ENCODE results near the gene NME2.

NME2 gene

DNA sequence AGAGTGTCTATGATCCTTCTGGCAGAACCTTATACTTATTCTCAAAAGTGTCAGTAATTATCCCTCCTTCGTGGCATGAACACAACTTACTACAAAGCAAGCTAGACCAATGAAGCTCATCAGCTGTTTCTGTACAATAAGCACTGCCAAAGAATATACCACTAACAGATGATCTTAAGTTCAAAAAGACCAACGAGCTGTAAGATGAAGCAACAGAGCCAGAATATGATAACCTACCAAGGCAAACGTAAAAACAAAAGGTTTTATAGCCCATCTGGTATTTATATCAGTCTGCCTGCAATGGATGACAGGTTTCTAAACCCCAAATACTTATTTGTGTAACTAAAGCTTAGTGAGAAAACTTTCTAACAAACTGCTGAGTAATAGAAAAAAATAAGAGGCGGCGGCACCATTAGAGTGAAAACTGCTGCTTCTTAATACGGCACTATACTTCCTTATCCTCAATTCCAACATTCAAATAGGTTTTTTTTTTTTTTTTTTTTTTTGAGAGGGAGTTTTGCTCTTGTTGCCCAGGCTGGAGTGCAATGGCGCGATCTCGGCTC is 22.1 kb downstream of the NME2 start:
- Histone ChIP-seq H3K27me3 (ENCODE audit: control insufficient read depth, insufficient read depth, low read length) (no peaks in the 10 kb centered on the region), H3K36me3 (ENCODE audit: control insufficient read depth, insufficient read depth, low read length) (no peaks in the 10 kb centered on the region), H3K4me3 (ENCODE audit: low read length) (no peak overlapping the region), H3K9ac (ENCODE audit: low read length) (no peak overlapping the region), H3K9me3 (ENCODE audit: control insufficient read depth, low read length) (no peaks in the 10 kb centered on the region), H3K4me1 (ENCODE audit: control insufficient read depth, insufficient read depth, low read length) (no peaks in the 10 kb centered on the region)

DNA sequence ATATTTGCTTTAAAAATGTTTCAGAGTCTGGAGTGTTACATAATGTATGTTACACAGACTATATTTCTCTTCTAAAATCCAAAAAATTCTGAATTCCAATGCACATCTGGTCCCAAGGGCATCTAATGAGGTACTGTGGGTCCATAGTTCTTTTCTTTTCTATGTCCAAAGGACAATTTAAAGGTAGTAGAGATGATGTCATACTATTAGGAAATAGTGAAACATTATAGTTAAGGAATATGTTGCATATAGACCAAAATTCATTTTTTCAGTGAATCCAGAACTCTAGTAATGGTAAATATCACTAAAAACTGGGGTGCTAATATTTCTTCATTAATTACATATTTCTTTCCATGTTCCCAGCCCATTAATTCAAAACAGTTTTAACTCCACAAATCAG is 23.0 kb downstream of the NME2 start:
- H3K27me3 ChIP-seq (ENCODE audit: control insufficient read depth, insufficient read depth, low read length) = no peaks in the 10 kb centered on the region
- no peaks in the 10 kb centered on the region for H3K4me1 ChIP-seq (ENCODE audit: control insufficient read depth, insufficient read depth, low read length)
- H3K4me3 ChIP-seq (ENCODE audit: low read length) = no peak overlapping the region
- H3K9me3 ChIP-seq (ENCODE audit: control insufficient read depth, low read length) = no peaks in the 10 kb centered on the region
- H3K9ac ChIP-seq (ENCODE audit: low read length) = no peak overlapping the region
- no peaks in the 10 kb centered on the region for H3K36me3 ChIP-seq (ENCODE audit: control insufficient read depth, insufficient read depth, low read length)

DNA sequence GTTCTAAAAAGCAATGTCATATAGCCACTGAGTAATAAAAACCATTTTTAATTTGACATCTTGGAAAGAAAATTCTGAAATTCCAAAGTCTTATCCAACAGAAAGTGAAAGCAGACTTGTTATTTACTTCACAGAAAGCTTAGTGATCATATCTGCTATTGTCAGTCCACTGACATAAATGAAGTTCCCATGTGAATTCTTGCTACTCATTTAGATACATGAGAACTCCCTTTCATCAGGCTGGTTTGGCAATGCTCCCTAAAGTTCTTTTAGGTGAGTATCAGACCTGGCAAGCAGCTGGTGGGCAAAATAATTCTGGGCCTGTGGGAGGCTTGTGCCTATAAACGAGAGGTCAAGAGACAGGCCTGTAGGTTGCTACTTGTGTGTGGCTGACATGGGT is 23.4 kb downstream of the NME2 start:
- no peak overlapping the region for H3K4me3 ChIP-seq (ENCODE audit: low read length)
- H3K9ac ChIP-seq (ENCODE audit: low read length) = no peak overlapping the region
- no peaks in the 10 kb centered on the region for H3K4me1 ChIP-seq (ENCODE audit: control insufficient read depth, insufficient read depth, low read length)
- no peaks in the 10 kb centered on the region for H3K9me3 ChIP-seq (ENCODE audit: control insufficient read depth, low read length)
- no peaks in the 10 kb centered on the region for H3K27me3 ChIP-seq (ENCODE audit: control insufficient read depth, insufficient read depth, low read length)
- no peaks in the 10 kb centered on the region for H3K36me3 ChIP-seq (ENCODE audit: control insufficient read depth, insufficient read depth, low read length)

DNA sequence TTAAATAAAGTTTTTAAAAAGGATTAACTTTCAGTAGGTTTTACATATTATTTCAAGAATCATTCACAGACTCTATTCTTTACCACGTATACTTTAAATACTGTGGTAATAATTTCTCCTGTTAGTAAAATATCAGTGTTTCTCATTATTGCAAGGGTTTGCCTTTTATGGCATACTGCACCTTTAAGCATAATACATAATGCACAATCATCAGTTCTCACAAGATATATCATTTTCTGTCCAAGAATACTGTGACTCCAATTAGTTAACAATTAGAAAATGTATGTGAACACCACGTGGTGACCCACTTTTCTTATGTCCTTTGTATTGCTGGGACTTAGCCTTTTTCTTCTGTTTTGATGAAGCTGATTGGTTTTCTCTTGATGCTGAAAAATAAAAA is 25.7 kb downstream of the NME2 start:
- no peaks in the 10 kb centered on the region for H3K4me1 ChIP-seq (ENCODE audit: control insufficient read depth, insufficient read depth, low read length)
- H3K9me3 ChIP-seq (ENCODE audit: control insufficient read depth, low read length) = no peaks in the 10 kb centered on the region
- no peak overlapping the region for H3K9ac ChIP-seq (ENCODE audit: low read length)
- H3K4me3 ChIP-seq (ENCODE audit: low read length) = no peak overlapping the region
- H3K36me3 ChIP-seq (ENCODE audit: control insufficient read depth, insufficient read depth, low read length) = no peaks in the 10 kb centered on the region
- H3K27me3 ChIP-seq (ENCODE audit: control insufficient read depth, insufficient read depth, low read length) = no peaks in the 10 kb centered on the region

DNA sequence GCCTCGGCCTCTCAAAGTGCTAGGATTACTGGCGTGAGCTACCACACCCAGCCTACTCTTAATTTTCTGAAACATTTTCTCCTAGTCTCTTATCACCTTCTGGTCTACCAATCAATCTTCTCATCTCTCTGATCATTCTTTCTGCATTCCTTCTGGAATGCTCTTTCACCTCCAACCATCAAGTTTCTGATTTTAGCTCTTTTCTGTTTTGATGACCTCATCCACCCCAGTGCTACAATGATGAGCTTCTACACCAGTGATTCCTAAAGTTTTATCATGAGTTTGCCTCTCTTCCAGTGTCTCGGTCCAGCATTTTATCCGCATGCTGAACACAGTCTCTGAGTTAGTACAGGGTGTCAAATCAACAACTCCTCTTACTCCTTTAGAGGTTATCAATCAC is 31.5 kb downstream of the NME2 start:
- Histone ChIP-seq H3K9ac (ENCODE audit: low read length) (no peak overlapping the region), H3K4me1 (ENCODE audit: control insufficient read depth, insufficient read depth, low read length) (no peaks in the 10 kb centered on the region), H3K36me3 (ENCODE audit: control insufficient read depth, insufficient read depth, low read length) (peaks cover 9% of the 10 kb centered on the region), H3K9me3 (ENCODE audit: control insufficient read depth, low read length) (no peaks in the 10 kb centered on the region), H3K27me3 (ENCODE audit: control insufficient read depth, insufficient read depth, low read length) (no peaks in the 10 kb centered on the region), H3K4me3 (ENCODE audit: low read length) (no peak overlapping the region)

DNA sequence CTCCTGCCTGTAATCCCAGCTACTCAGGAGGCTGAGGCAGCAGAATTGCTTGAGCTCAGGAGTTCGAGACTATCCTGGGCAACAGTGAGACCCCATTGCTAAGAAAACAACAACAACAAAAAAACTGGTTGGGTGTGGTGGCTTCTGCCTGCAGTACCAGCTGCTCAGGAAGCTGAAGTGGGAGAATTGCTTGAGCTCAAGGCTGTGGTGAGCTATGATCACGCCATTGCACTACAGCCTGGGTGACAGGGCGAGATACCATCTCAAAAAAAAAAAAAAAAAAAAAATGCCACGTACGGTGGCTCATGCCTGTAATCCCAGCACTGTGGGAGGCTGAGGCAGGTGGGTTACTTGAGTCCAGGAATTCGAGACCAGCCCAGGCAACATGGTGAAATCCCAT is 34.1 kb downstream of the NME2 start:
- no peaks in the 10 kb centered on the region for H3K9me3 ChIP-seq (ENCODE audit: control insufficient read depth, low read length)
- H3K9ac ChIP-seq (ENCODE audit: low read length) = no peak overlapping the region
- H3K4me3 ChIP-seq (ENCODE audit: low read length) = no peak overlapping the region
- H3K27me3 ChIP-seq (ENCODE audit: control insufficient read depth, insufficient read depth, low read length) = no peaks in the 10 kb centered on the region
- peaks cover 9% of the 10 kb centered on the region for H3K36me3 ChIP-seq (ENCODE audit: control insufficient read depth, insufficient read depth, low read length)
- H3K4me1 ChIP-seq (ENCODE audit: control insufficient read depth, insufficient read depth, low read length) = no peaks in the 10 kb centered on the region

DNA sequence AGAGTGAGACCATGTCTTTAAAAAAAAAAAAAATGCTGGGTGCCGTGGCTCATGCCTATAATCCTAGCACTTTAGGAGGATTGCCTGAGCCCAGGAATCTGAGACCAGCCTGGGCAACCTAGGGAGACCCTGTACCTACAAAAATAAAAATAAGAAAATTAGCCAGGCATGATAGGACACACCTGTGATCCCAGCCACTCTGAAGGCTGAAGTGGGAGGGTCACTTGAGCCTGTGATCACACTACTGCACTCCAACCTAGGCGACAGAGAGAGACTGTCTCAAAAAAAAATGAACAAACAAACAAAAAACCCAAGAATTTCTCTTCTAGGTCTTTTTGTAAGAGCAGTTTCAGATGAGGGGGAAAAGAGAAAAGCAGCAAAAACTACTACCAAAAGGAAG is 34.6 kb downstream of the NME2 start:
- Histone ChIP-seq H3K9ac (ENCODE audit: low read length) (no peak overlapping the region), H3K27me3 (ENCODE audit: control insufficient read depth, insufficient read depth, low read length) (no peaks in the 10 kb centered on the region), H3K9me3 (ENCODE audit: control insufficient read depth, low read length) (no peaks in the 10 kb centered on the region), H3K4me1 (ENCODE audit: control insufficient read depth, insufficient read depth, low read length) (no peaks in the 10 kb centered on the region), H3K4me3 (ENCODE audit: low read length) (no peak overlapping the region), H3K36me3 (ENCODE audit: control insufficient read depth, insufficient read depth, low read length) (peaks cover 9% of the 10 kb centered on the region)

DNA sequence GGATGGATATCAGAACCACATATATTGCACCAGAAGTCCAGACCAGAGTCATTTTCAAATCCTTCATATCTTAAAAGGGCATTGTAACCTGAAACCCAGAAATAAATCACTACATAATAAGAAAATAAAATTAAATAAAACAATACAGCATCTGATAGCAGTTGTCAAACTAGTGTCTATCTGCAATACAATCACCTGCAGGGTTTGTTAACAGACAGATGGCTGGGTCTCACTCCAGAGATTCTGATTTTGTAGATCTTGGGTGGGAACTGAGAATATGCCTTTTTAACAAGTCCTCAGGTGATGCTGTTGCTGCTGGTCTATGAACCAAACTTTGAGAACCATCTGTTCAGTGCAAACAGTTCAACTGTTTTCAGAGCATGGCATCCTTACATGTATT is 37.6 kb downstream of the NME2 start:
- Histone ChIP-seq H3K4me1 (ENCODE audit: control insufficient read depth, insufficient read depth, low read length) (no peaks in the 10 kb centered on the region), H3K4me3 (ENCODE audit: low read length) (no peak overlapping the region), H3K27me3 (ENCODE audit: control insufficient read depth, insufficient read depth, low read length) (no peaks in the 10 kb centered on the region), H3K36me3 (ENCODE audit: control insufficient read depth, insufficient read depth, low read length) (peaks cover 3% of the 10 kb centered on the region), H3K9ac (ENCODE audit: low read length) (no peak overlapping the region), H3K9me3 (ENCODE audit: control insufficient read depth, low read length) (no peaks in the 10 kb centered on the region)

DNA sequence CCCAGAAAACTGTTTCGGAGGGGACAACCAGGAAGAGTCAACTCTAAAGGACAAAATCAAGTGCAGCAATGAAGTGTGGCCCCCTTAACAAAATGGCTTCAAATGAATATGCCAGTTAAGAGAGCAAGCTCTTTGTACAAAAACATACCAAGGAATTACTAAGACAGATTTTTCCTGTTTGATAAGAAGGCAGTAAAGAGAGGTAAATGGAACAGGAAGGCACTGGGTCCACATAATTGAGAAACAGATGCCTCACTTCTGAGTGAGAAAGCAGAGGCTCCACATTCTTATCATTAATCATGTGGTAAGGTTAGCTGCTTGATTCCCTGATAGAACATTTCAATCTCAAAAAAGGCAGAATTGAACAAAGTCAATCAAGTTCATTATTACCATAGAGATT is 48.7 kb downstream of the NME2 start:
- Histone ChIP-seq H3K4me3 (ENCODE audit: low read length) (no peak overlapping the region), H3K4me1 (ENCODE audit: control insufficient read depth, insufficient read depth, low read length) (no peaks in the 10 kb centered on the region), H3K9ac (ENCODE audit: low read length) (no peak overlapping the region), H3K9me3 (ENCODE audit: control insufficient read depth, low read length) (no peaks in the 10 kb centered on the region), H3K27me3 (ENCODE audit: control insufficient read depth, insufficient read depth, low read length) (no peaks in the 10 kb centered on the region), H3K36me3 (ENCODE audit: control insufficient read depth, insufficient read depth, low read length) (no peaks in the 10 kb centered on the region)

DNA sequence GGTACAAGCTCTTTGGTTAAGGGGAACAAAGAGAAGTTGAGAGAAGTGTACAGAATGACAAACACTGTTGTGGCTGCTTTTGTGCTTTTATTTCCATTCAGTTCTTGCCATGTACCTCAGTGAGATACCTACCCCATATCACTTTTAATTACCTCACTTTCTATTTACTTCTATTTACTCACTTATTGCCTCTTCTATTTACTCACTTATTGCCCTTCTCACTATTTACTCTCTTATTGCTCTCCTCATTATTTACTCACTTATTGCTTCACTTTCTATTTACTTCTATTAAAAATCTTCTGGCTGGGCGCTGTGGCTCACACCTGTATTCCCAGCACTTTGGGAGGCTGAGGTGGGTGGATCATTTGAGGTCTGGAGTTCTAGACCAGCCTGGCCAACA is 51.7 kb downstream of the NME2 start:
- Histone ChIP-seq H3K27me3 (ENCODE audit: control insufficient read depth, insufficient read depth, low read length) (no peaks in the 10 kb centered on the region), H3K4me3 (ENCODE audit: low read length) (no peak overlapping the region), H3K9me3 (ENCODE audit: control insufficient read depth, low read length) (no peaks in the 10 kb centered on the region), H3K4me1 (ENCODE audit: control insufficient read depth, insufficient read depth, low read length) (no peaks in the 10 kb centered on the region), H3K9ac (ENCODE audit: low read length) (no peak overlapping the region), H3K36me3 (ENCODE audit: control insufficient read depth, insufficient read depth, low read length) (no peaks in the 10 kb centered on the region)

DNA sequence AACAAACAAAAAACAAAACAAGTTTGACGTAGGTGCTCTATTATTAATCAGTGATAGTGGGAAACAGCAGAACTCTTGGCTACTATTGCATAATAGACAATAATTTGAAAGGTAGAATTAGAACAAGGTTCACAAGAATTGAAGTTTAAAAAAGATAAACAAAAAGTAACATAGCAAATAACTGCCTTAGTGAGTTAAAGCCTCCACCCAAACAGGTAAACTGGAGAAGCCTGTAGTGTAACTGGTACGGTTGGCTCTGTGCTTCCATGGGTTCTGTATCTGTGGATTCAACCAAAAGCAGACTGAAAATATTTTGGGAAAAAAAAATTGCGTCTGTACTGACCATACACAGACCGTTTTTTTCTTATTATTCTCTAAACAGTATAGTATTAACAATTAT is 55.1 kb downstream of the NME2 start:
- Histone ChIP-seq H3K4me3 (ENCODE audit: low read length) (no peak overlapping the region), H3K27me3 (ENCODE audit: control insufficient read depth, insufficient read depth, low read length) (no peaks in the 10 kb centered on the region), H3K4me1 (ENCODE audit: control insufficient read depth, insufficient read depth, low read length) (peaks cover 13% of the 10 kb centered on the region), H3K9me3 (ENCODE audit: control insufficient read depth, low read length) (no peaks in the 10 kb centered on the region), H3K36me3 (ENCODE audit: control insufficient read depth, insufficient read depth, low read length) (no peaks in the 10 kb centered on the region), H3K9ac (ENCODE audit: low read length) (no peak overlapping the region)

All from mucosa of stomach (tissue), 1 donor.